ENCODE data around the gene SCGB2B2.
"Not testable (repeated sequence)": the region's sequence is repeated elsewhere in the genome, so short reads cannot be mapped to it uniquely, and the experiment has no call there.

Gene SCGB2B2

GRCh38 chr19:34669305-34669704, 7.7 kb downstream of the SCGB2B2 start:
- DNase-seq (ENCODE audit: low read depth in 2 of 3, low spot score in 1 of 3) = no peak

DNA sequence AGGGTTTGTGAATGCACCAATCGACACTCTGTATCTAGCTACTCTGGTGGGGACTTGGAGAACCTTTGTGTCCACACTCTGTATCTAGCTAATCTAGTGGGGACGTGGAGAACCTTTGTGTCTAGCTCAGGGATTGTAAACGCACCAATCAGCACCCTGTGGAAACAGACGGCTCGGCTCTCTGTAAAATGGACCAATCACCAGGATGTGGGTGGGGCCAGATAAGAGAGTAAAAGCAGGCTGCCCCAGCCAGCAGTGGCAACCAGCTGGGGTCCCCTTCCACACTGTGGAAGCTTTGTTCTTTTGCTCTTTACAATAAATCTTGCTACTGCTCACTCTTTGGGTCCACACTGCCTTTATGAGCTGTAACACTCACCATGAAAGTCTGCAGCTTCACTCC, 8.3 kb downstream of the SCGB2B2 start:
- not testable (repeated sequence) for DNase-seq (ENCODE audit: low read depth in 2 of 3, low spot score in 1 of 3)

GRCh38 chr19:34668077-34668689, 8.8 kb downstream of the SCGB2B2 start:
- DNase-seq (ENCODE audit: low read depth in 2 of 3, low spot score in 1 of 3) = not testable (repeated sequence)

- DNase-seq (ENCODE audit: low read depth in 2 of 3, low spot score in 1 of 3) = no peak
Observed at GRCh38 chr19:34667349-34668076, 9.4 kb downstream of the SCGB2B2 start.

GRCh38 chr19:34666958-34667265, 10.0 kb downstream of the SCGB2B2 start:
- DNase-seq (ENCODE audit: low read depth in 2 of 3, low spot score in 1 of 3) = no peak

DNA sequence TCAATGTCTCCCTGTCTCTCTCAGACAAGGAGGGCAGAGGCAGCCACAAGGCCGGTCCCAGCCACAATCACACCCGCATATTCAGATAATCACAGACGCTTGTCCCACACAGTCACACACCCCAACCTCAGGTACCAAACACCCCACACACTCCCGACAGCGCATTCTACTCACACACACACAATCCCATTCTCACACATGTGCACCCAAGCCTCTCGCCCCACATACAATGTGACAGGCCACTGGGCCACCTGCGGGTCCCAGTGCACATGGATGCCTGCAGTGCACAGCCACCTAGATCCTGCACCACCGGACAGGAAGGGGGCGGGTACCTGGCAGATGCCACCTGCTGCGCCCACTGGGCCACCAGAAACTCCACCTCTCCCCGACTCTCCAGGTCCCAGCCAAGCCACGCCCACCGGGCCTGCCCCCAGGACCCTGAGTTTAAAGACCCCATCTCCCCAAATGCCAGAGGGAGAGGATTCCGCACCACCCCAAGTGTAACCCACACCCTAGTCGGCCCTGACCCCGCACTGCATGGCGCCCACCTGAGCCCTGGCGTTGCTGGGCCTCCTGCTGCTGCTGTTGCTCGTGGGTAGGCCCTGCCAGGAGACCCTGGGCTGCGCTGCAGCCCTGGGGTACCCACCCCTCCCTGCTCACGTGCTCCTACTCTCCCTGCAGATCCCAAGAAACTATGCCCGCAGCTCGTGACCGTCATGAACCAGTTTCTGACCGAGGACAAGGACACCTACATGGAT, 10.6 kb downstream of the SCGB2B2 start:
- DNase-seq (ENCODE audit: low read depth in 2 of 3, low spot score in 1 of 3) = no peak

DNA sequence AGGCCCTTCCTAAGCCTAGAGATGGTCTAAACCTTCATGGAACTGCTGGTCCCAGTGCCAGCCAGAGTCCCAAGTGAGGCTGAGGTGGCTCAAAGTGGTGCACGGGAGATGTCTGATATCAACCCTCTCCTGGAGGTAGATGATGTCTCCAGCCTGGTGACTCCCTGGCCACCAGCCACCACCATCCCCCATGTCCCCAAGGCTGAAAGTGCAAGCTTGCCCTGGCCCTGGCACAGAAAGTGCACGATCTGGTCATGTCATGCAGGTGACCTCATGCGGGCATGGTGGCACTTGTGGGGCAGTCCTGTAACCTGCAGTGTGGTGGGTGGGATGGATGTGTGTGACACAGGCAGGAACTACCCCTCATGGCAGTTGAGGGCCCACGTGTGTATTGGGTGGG, 11.7 kb downstream of the SCGB2B2 start:
- DNase-seq (ENCODE audit: low read depth in 2 of 3, low spot score in 1 of 3) = not testable (repeated sequence)

GRCh38 chr19:34664870-34665269, 12.1 kb downstream of the SCGB2B2 start:
- no peak for DNase-seq (ENCODE audit: low read depth in 2 of 3, low spot score in 1 of 3)

DNA sequence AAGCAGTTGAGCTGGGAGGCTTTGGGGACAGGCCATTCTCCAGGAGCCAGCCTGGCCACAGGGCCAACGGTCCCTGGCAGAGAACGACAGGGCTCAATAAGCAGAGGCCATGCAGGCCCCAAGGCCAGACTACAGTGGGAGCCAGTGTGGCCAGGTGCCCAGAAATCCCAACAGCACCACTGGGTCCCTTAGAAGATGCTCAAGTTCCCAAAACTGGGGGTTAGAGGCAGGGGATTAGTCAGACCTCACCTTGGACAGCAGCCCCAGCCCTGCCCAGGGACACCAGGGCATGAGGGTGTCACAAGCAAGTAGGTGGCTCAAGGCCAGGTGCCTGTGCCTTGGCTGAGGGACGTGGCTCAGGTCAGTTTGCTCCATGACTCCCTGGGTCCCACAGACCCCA, 12.8 kb downstream of the SCGB2B2 start:
- DNase-seq (ENCODE audit: low read depth in 2 of 3, low spot score in 1 of 3) = no peak

DNA sequence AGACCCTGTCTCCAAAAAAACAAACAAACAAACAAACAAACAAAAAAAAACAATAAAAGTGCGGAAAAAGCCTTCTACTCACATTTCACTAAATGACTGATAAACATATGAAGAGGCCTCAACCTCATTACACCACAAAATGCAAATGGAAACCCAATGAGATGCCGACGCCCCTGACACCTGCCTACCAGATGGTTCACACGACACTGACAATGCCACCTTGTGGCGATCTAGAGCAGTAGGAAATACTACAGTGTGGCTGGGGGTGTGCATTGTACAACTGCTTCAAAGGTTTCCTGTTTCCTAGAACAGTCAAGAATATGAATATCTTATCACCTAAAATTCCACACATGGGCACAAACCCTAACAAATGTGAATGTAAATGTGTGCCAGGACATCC, 14.0 kb downstream of the SCGB2B2 start:
- peak; percentile 13 to 14 (median 14) for DNase-seq (ENCODE audit: low read depth in 2 of 3, low spot score in 1 of 3)

GRCh38 chr19:34661357-34661756, 15.6 kb downstream of the SCGB2B2 start:
- no peak for DNase-seq (ENCODE audit: low read depth in 2 of 3, low spot score in 1 of 3)

DNA sequence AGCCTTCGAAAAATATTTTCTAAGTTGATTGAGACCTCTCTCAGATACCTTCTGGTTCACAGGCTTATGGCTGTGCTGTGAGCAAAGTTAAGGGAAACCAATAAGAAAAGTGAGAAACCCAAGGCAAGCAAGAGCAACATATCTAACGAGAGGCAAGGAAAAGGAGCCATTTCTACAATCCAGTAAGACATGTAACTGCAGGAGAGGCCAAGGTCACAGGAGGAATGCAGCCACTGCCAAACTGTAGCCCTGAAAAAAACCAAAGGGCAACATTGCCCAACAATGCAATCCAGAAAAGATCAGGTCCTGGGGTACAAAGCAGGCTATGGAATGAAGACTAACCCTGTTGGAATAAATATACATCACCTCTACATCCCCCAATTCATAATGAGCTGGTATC, 21.3 kb downstream of the SCGB2B2 start:
- DNase-seq (ENCODE audit: low read depth in 2 of 3, low spot score in 1 of 3) = no peak

GRCh38 chr19:34654796-34655195, 22.2 kb downstream of the SCGB2B2 start:
- no peak for DNase-seq (ENCODE audit: low read depth in 2 of 3, low spot score in 1 of 3)

GRCh38 chr19:34651747-34652146, 25.2 kb downstream of the SCGB2B2 start:
- DNase-seq (ENCODE audit: low read depth in 2 of 3, low spot score in 1 of 3) = no peak

GRCh38 chr19:34649886-34650543, 26.9 kb downstream of the SCGB2B2 start:
- DNase-seq (ENCODE audit: low read depth in 2 of 3, low spot score in 1 of 3) = no peak

- DNase-seq (ENCODE audit: low read depth in 2 of 3, low spot score in 1 of 3) = no peak
Observed at GRCh38 chr19:34645551-34645950, 31.4 kb downstream of the SCGB2B2 start.

DNA sequence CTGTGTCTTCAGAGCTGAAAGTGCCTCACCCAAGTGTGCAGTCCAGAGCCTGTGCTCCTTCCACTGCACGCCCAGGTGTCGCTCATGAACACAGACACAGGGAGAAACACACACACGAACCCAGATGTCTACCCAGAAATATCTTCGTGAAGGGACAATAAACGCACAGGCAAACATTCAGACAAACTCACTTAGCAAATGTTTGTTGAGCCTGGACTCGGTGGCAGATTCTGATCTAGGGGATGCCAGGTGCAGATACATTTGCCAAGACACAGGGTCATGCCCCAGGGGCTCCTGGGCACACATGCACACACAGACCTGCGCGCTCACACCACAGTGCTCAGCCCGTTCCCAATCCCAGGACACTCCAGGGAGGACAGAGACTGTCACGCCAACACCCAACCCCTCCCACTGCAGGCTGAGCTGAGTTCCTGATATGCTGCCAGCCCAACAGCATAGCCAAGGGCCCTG, 31.9 kb downstream of the SCGB2B2 start:
- DNase-seq (ENCODE audit: low read depth in 2 of 3, low spot score in 1 of 3) = no peak

GRCh38 chr19:34642241-34642640, 34.7 kb downstream of the SCGB2B2 start:
- no peak for DNase-seq (ENCODE audit: low read depth in 2 of 3, low spot score in 1 of 3)

GRCh38 chr19:34639491-34640085, 37.4 kb downstream of the SCGB2B2 start:
- DNase-seq (ENCODE audit: low read depth in 2 of 3, low spot score in 1 of 3) = peak; percentile 25 to 61 (median 35)

DNA sequence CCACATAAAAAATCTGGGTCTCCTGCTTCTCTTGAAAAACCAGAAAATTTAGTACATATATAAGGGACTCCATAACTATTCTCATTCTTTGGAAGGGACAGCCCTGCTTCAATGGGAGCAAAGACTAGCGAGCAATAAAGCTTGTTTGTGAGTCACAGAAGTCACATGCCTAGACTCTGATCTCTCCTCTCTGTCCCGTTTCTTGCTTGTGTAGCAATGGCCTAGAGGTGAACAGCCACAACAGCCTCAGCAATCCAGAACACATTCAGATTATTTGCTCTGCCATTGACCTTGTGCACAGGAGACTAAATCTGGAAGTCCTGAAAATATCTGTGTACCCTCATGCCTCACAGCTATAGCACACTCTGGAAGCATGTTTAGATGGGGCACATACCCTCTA, 43.2 kb downstream of the SCGB2B2 start:
- no peak for DNase-seq (ENCODE audit: low read depth in 2 of 3, low spot score in 1 of 3)
